Activated naive CD4-positive, alpha-beta T cell (primary cell): ENCODE data around the gene PHF5A.
A peak's percentile ranks its signal among the peaks of the same experiment; 100 is the strongest.
"Not testable (repeated sequence)": the region's sequence is repeated elsewhere in the genome, so short reads cannot be mapped to it uniquely, and the experiment has no call there.

Experiments
- DNase-seq, 4 experiments: peaks; one replicate each; lab custom pipeline; 2025; lab: John Stamatoyannopoulos, UW

PHF5A gene

DNA sequence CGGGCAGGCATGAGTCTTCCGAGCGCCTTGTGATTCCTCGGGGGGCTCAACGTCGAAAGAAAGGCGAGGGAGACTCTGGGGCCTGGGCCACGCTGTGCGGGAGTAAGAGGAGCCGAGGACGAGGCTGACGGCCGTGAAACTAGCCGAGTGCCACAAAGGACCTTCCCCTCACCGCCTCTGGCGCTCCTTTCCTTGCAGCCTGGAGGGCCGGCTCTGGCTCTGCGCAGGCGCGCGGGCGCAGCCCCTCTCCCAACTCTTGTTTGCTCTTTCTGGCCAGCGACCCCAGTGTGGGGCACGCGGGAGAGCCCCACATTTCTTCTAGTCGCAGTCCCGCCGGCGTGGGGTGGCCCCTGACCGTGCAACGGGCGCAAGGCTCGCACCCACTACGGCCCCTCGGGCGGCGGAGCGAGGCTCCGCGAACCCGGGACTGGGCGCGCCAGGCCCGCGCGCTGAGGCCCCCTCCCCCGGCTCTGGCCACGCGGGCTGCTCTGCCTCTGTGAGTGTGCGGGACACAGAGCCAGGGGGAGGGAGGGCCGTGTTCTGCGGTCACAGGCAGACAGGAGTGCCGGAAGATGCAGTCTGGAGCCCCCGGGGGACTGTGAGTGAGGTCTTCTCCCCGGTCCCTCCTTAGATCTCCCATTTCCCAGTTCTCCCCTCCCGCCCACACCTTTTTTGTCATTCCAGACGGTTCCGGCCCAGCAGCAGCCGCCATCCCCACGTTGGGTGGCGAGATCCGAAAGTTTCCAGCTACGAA is 20.9 kb downstream of the PHF5A start:
- peak; percentile 27 to 46 (median 44) for DNase-seq

DNA sequence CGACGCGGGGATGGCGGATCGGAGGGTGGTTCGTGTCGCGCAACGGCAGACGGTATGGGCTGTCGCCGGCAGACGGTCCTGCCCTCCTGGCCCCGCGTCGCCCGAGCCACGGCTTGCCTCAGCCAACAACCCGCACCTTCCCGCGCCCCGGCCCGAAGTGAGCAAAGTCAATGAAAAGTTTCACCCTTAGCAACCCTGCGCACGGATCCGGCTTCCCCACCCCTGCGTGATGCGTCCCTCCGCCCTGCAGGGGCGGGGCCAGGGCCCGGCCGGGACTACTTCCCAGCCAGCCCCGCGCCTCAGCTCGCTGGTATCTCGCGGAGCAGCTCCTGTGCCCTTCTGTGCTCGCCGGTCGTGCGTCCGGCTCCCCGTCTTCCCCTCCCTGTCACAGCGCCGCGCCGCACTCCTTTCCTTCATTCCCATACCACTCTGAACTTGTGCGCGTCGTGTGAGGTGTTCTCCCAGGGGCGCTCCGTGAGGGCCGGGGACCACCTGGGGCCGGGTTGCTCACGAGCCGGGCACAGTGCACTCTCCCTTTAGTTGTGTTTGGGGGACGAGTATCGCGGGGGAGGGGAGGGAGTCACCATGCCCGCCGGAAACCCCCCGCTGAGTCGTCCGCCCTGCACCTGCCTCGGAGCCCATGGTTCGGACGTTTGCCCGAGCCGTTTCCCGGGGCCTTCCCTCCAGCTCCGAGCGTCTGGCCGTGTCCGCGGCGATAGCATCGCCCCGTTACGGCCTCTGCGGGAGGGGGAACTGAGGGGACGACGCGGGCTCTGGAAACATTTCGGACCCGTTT is 21.7 kb downstream of the PHF5A start, which contains the start of gene TOB2:
Gene TOB2 (minus strand): TSS at position 163 of the 796 bp plus-strand sequence. CDS start 9,456 bp downstream, outside the sequence.
- peak; percentile 88 to 92 (median 89) for DNase-seq

DNA sequence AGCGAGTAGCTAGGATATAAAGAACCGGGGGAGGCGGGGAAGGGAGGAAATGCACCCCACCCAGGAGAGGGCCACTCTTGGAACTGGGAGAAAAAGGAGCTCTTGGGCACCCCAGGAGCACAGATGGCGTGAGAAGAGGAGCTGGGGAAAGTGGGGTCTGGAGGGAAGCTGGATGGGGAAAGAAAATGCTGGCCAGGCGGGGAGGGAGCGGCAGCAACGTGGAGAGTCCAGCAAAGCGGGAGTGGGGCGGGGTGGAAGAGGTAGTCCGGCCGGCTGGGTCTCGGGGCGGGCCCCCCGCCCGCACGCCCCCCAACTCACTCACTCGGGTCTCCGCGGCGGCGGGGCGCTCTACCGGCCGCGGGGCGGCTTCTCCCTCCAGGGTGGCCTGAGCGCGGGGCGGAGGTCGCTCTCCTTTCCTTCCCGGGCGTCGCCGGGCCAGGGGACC is 22.4 kb downstream of the PHF5A start:
- no peak for DNase-seq

DNA sequence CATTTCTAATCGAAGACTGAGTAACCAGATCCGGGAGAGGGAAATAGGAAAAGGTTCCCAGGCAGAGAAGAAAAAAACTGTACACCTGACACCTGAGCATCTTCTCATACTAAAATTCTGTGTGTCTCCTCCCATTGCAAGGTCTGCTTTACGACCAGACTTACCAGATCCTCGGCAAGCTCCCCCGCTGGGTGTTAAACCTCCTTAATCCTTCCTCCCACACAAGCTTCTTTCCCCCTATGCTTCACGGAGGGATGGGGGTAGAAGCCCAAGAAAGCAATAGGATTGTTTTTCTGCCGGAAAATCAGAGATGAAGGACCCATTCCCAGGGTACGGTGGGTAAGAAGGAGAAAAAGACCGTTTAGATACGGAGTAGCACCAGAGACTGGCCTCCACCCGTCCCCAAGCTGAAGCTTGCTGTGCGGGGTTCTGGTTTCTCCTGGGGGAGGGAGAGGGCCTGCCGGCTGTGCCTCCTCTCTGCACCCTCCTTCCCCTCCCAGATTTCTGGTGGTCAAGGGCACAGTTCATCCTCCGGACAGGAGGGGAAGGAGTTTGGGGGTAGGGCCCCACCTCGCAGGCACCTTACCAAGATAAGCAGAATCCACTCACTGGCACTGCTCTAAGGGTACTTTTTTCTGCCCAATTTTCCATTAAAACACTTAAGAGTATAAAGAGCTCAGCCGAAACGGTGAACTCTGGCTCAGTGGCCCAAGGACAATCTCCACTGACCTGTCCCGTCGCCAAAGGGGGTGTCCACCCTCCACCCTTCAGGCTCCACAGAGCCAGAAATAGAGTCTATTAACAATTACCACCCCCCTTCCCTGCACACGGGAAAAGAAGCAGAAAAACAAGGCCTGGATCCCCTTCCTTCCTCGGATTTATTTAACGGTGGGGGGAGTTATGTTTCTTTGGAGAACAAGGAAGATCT is 23.1 kb downstream of the PHF5A start:
- no peak for DNase-seq

DNA sequence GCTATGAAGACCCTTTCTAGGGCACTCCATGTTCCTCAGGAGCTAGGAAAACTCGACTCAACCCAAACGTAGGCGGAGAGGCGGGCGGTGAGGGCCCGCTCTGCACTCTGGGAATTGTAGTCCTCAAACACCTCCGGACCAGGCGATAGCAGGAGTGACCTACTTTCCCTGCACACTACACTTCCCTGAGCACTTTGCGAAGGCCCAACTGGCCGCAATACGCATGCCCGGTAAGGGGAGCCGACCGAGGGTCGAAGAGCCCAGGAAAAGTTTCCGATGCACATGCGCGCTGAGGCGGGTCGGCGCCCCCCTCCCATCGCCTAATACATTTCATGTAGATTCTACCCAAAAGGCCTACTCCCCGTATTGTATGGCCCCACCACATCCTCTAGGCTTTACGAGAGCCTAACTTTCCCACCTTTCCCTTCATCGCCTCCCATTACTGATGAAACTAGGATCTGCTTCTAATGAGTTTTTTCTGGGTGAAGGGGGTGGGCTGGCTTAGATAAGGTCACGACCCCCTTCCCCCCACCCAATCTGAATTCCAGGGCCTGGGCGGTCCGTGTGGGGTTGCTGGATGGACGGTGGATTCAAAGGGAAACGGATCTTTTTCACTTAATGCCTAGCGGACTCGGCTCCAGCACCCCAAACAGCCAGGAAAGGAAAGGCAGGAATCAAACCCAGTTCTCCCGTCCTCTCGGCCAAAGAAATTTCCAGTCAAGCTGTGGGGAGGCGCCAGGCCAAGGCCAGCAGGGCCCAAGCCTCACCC is 23.9 kb downstream of the PHF5A start:
- DNase-seq: peak; percentile 40 to 68 (median 57)

DNA sequence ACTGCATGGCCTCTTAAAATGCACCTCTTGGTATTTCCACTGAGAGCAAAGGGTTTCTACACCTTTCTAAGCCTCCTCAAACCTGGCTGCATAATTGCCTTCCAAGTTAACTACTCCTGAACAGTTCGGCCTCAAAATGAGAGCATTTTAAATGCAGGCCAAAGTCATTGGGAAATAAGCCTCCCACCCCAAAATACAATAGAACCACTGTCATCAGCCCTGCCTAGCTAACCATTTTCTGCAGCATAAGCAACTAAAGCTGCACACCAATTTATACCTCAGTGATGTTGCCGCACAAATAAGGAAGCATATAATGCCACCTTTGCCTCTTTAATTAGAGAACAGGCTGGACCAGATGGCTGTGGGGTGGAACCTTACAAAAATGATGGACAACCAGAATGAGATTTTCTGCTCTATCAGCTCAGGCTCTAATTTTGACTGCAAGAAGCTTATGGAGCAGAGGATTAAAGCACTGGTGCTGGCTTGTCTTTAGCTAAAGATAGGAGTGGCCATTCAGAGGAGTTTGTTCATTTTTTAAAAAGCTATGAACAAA is 26.2 kb downstream of the PHF5A start:
- no peak for DNase-seq

DNA sequence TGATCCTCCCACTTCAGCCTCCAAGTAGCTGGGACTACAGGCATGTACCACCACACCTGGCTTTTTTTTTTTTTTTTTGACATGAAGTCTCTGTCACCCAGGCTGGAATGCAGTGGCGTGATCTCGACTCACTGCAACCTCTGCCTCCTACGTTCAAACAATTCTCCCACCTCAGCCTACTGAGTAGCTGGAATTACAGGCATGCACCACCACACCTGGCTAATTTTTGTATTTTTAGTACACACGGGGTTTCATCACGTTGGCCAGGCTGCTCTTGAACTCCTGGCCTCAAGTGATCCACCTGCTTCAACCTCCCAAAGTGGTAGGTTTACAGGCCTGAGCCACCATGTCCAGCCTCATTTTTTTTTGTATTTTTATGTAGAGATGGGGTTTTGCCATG is 28.0 kb downstream of the PHF5A start:
- DNase-seq: not testable (repeated sequence)

DNA sequence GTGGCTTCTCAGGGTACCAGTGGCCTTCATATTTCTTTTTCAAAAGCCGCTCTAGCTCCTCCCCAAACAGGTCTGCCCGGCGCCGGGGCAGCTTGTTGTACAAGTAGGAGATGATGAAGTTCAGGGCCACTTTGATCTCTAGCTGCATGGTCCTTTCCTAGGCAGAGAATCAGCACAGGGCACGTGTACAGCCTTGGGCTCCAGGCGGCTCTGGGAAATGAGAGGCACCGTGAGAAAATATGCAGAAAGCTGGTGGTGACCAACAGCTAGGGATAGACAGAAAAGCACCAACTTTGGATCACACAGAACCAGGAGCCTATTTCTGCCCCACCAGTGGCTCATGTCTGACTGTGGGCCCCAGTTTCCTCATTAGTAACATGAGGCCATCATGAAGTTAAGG is 31.3 kb downstream of the PHF5A start:
- no peak for DNase-seq

DNA sequence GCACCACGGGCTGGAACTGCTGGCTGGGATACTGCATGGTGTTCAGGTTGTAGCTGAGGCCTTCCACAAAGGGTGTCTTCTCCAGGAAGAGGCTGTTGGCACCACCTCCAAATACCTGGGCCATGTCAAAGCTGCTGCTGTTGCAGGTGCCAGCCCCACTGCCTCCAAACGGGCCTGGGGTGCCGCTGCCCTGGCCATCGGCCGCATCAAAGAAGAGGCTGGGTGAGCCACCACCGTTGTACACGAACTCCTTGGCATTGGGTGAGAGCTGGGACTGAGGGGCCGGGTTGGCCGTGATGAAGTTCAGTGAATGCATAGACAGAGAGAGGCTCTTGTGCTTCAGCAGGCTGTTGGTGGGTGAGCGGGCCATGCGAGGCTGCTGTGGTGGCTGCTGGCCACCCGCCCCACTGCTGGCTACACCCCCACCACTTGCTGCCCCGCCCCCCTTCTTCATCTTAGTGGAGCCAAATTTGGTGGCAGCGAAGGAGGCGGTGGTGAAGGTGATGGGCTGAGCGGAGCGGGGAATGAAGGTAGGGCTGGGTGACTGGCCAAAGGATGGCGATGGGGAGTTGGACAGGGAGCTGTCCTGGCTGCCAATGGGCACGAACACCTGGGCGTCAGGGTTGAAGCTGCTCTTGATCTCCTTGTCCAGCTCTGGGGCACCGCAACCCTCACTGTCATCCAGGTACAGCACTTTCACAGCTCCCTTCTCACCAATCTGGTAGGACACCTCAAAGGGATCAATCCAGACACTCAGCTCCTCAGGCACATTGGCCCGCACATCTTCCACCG is 32.0 kb downstream of the PHF5A start:
- no peak for DNase-seq

DNA sequence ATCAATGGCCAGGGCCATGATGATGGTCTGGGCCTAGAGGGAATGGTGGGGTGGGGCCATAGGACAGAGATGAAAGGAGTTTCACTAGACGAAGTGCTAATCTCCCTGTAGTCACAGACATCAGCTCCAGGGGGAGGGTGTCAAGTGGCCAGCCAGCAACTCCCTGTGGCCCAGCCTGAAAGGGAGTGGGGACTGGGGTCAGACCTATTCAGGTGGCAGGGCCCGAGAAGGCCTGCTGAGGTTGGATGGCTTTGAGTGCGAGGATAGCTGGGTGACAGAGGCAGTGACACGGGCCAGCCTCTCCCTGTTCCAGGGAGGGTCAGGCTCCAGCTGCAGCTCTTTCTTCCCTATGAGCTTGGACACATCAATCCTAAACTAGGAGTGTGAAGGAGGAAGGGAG is 32.9 kb downstream of the PHF5A start:
- no peak for DNase-seq

DNA sequence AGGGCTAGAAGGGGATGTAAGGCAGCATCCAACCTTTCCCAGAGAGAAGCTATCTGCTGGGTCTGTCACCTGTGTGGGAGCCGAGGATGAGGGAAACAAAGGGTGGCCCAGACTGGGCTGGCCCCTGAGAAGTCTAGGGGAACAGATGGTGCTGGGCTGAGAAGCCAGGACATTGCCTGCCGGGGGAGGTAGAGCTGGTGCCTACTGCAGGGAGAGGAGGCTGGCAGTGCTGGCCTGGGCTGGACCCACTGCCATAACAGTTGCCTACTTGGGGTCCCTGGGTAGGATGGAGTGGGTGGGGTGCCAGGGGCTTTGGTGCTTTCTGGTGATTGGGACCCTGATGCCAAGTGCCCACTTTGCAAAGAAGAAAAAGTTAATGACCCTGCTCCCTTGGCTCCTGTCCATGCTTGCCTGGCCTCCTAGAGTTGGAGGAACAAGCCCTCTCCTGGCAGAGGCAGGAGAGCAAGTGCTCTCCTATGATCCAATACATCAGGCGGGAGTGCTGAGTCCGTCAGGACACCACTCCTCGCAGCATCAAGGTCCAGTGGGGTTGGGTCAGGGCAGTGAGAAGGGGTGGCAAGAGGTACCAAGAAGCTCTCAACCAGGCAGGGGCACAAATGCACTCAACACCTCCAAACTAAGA is 34.0 kb downstream of the PHF5A start:
- DNase-seq: not testable (repeated sequence)

DNA sequence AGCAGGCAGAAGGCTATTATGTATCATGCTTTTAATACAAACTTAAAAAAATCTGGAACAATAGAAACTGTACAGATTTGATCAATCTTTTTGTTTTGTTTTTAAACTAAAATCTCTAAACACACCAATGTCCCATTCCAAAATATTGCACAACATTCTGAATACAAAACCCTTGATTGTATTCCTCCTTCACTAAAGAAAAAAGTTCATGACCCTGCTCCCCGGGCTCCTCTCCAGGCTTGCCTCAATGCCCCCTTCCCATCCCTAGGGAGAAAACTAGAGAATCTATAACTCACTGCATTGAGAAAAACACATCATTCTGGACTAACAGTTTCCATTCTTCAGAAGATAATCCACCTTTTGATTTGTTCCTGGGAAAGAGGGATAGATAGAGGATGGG is 35.0 kb downstream of the PHF5A start:
- not testable (repeated sequence) for DNase-seq

DNA sequence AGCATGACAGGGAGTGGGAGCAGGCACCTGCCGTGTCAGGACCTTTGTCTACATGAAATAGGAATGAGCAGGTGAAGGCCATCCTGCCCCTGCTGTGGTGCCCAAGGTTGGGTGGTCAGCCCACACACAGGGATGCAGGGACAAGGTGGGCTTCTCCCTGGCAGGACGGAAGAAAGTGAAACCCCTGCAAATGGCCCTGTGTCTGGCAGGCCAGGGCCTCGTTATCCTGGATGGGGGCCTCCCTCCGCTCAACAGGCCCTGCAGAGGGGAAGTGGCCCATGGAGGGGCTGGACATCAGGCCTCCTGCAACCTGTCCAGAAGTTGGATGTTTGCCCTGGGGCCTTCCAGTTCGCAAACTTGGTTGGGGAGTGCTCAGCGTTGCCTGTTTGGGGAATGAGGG is 36.8 kb downstream of the PHF5A start:
- no peak for DNase-seq

DNA sequence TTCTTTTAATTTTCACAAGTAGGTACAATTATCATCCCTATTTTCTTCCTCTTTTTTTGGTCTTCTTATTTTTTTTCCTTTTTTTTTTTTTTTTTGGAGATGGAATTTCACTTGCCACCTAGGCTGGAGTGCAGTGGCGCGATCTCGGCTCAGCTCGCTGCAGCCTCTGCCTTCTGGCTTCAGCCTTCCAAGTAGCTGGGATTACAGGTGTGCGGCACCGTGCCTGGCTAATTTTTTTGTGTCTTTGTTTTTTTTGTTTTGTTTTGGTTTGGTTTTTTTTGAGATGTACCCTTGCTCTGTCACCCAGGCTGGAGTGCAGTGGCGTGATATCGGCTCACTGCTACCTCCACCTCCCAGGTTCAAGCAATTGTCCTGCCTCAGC is 38.5 kb downstream of the PHF5A start:
- DNase-seq: no peak

DNA sequence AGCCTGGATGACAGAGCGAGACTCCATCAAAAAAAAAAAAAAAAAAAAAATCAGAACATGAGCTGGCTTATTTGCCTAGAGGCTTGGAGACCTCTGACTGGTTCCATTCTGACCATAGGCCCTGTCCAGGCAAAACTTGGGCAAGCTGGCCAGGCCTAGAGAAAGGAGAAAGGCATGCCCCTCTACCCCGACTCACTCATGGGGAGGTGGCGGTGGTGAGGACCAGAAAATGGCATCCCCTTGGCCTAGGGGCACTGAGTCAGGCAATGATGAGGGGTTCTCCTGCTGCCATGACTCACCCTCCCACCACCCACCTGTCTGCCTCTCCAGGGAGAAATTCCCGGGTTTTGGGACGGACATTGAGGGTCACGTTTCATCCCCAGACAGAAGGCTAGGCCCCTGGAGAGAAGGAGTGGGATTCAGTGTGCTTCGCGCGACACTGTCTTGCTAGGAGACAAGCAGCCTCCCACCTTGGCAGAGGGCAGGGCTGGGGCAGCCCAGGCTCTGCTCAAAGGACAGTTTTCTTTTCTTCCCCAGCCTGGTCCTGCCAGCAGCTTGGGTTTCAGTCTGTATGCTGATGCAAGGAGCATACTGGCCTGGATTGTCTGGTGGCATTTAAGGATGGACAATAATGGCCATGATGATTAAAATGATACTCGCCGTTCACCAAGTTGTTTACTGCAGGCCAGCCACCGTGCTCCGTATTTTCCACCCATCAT is 39.1 kb downstream of the PHF5A start:
- no peak for DNase-seq

DNA sequence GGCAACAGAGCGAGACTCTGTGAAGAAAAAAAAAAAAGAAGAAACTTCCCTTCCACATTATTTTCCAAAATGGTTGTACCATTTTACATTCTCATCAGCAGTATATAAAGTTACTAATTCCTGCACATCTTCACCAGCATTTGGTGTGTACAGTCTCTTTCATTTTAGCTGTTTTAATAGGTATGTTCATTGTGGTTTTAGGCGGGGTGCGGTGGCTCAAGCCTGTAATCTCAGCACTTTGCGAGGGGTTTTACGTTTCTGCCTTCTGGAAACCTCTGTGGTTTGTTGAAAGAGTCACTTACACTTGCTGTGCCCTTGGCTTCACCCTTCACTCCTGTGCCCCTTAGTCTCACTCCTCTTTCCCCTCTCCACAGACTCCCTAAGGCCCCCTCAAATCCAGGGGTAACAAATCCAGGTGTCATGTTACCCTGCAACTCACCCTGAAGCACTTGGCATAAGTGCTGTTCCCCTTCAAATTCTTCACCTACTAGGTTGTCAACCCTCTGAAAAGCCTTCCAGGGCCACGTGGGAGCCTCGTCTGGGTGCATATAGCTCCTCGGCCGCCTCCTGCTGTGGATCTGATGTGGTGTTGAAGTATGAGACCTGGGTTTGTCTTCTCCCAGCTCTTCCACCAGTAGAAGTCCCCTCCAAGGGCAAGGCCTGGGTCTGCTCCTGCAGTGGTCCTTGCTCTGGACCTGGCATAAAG is 42.7 kb downstream of the PHF5A start:
- no peak for DNase-seq

DNA sequence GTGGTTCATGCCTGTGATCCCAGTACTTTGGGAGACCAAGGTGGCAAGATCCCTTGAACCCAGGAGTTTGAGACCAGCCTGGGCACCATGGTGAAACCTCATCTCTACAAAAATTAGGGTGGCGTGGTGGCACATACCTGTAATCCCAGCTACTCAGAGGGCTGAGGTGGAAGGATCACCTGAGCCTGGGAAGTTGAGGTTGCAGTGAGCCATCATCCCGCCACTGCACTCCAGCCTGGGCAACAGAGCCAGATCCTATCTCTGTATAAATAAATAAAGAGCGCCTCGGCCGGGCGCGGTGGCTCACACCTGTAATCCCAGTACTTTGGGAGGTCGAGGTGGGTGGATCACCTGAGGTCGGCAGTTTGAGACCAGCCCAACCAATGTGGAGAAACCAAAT is 49.8 kb downstream of the PHF5A start:
- no peak for DNase-seq

DNA sequence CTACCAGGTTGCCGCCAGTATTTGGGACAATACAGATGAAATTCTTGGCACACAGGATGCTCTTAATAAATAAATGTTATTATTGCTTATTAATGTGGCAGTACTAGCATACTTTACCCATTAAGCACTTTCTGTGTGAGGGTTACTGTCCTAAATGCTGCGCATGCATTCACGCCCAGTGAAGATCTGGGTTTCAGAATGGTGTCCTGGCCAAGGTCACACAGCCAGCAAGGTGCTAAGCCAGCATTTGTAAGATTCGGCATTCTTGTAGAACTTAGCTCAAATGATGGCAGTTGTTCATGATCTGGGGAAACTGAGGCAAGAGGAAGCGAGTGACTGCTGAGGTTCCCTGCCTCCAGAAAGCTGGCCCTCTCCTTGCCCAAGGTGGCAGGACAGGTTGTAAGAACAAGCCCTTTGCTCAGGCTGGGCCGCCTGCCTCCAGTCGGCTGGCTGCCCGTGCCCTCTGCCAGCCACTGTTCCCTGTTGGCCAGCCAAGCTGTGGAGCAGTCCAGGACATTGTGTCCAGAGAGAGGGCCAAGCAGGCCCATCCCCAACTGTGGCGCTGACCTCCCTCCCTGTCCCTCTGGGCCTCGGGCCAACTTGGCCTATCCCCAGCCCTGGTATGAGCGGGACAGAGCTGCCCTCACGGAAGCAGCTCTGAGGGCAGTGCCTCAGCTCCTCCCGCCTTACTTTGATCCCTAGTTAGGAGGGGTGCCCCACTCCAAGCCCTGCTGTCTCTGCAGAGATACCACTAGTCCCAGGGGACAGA is 50.7 kb downstream of the PHF5A start:
- no peak for DNase-seq
